B cell (primary cell): ENCODE measurements around the gene PHACTR1. TPM values are rescaled to one million over a fixed set of nuclear protein-coding genes. Genes with fewer than 3 reads are reported as not detected.

Experiments used
- ATAC-seq: fragments of 200-7000 bp; cut with Tn5 transposase; one replicate; pipeline ENCODE4 v1.10.0; 2021; ENCODE audit warnings: low read depth, mild to moderate bottlenecking, moderate number of reproducible peaks, moderate library complexity
- CTCF ChIA-PET: fragments of 350-600 bp; sonication (Branson Sonifier 250); formaldehyde crosslinking; loops from one replicate; lab custom pipeline; 2021; ENCODE audit warnings: antibody characterized with exemption, inconsistent platforms; lab: Charles Lee
- POLR2A ChIA-PET: fragments of 350-600 bp; sonication (Branson Sonifier 250); formaldehyde crosslinking; loops from one replicate; lab custom pipeline; 2021; ENCODE audit warnings: antibody characterized with exemption; lab: Charles Lee
- DNase-seq: peaks from one replicate; pipeline ENCODE4 v3.0.0; 2013
- H2AFZ ChIP-seq: 2 replicates; pipeline ENCODE4 v1.6.1; 2012; ENCODE audit warnings: mild to moderate bottlenecking, low read depth, low read length; ENCODE audit not compliant: insufficient read depth, poor library complexity, severe bottlenecking
- H3K27ac ChIP-seq, 2 donors: 1 replicate in 1 of 2; 2 replicates in 1 of 2; pipeline ENCODE4 v1.5.1; 2012 to 2013; ENCODE audit warnings: low read length in 2 of 2, mild to moderate bottlenecking in 2 of 2, moderate library complexity in 1 of 2
- H3K27me3 ChIP-seq, 4 experiments: fragments of 200-600 bp in 1 of 4; sonication (generic) in 1 of 4; replicated peaks in 1 of 4; 1 replicate in 2 of 4; 2 replicates in 2 of 4; pipeline versions ENCODE4 v1.6.1 to v1.7.0; 2013 to 2016; ENCODE audit warnings: low read length in 3 of 4, mild to moderate bottlenecking in 2 of 4, mixed read lengths in 1 of 4, moderate library complexity in 1 of 4; ENCODE audit not compliant: insufficient read depth in 4 of 4, control insufficient read depth in 3 of 4; ENCODE audit errors: control extremely low read depth in 1 of 4
- H3K36me3 ChIP-seq, 2 experiments: replicated peaks in 1 of 2; 1 replicate in 1 of 2; 2 replicates in 1 of 2; pipeline versions ENCODE4 v1.6.1 to v1.7.1; 2013; ENCODE audit warnings: low read length in 1 of 2; ENCODE audit not compliant: insufficient read depth in 2 of 2, control insufficient read depth in 1 of 2; ENCODE audit errors: control extremely low read depth in 1 of 2, extremely low read depth in 1 of 2
- H3K4me1 ChIP-seq, 2 donors: fragments of 200-600 bp in 1 of 2; sonication (generic) in 1 of 2; 1 replicate in 1 of 2; 2 replicates in 1 of 2; pipeline versions ENCODE4 v1.5.1 to v1.6.1; 2013 to 2017; ENCODE audit warnings: low read length in 2 of 2; ENCODE audit not compliant: control insufficient read depth in 2 of 2, insufficient read depth in 2 of 2
- H3K4me2 ChIP-seq: replicated peaks from 2 replicates; pipeline ENCODE3; 2012; ENCODE audit warnings: mild to moderate bottlenecking, low read depth, low read length; ENCODE audit not compliant: poor library complexity, severe bottlenecking
- H3K4me3 ChIP-seq, 5 experiments: fragments of 200-600 bp in 1 of 5; sonication (generic) in 1 of 5; 1 replicate in 3 of 5; 2 replicates in 2 of 5; pipeline versions ENCODE4 v1.5.1 to v1.7.0; 2011 to 2016; ENCODE audit warnings: low read length in 4 of 5, mild to moderate bottlenecking in 4 of 5, low read depth in 2 of 5, control low read depth in 1 of 5, moderate library complexity in 1 of 5; ENCODE audit not compliant: insufficient read depth in 1 of 5; ENCODE audit errors: control extremely low read depth in 1 of 5, extremely low read depth in 1 of 5
- H3K79me2 ChIP-seq: fragments of 200-600 bp; sonication (generic); one replicate; pipeline ENCODE4 v1.6.0; 2016; ENCODE audit warnings: low read length; ENCODE audit not compliant: control insufficient read depth, insufficient read depth
- H3K9ac ChIP-seq: fragments of 200-600 bp; sonication (generic); 2 replicates; pipeline ENCODE4 v1.6.1; 2017; ENCODE audit warnings: mild to moderate bottlenecking, low read length, moderate library complexity
- H3K9me3 ChIP-seq, 3 donors: one replicate each; pipeline versions ENCODE4 v1.6.1 to v1.7.1; 2013; ENCODE audit warnings: low read length in 2 of 3; ENCODE audit not compliant: control insufficient read depth in 2 of 3, insufficient read depth in 1 of 3; ENCODE audit errors: control extremely low read depth in 1 of 3
- H4K20me1 ChIP-seq: 2 replicates; pipeline ENCODE4 v1.6.0; 2012; ENCODE audit warnings: mild to moderate bottlenecking, low read length; ENCODE audit not compliant: insufficient read depth, control insufficient read depth, poor library complexity, severe bottlenecking
- H3K27ac Mint-ChIP-seq: one replicate; pipeline ENCODE4 v1.8.0; 2021; ENCODE audit warnings: mixed read lengths
- H3K27me3 Mint-ChIP-seq: one replicate; pipeline ENCODE4 v1.8.0; 2021; ENCODE audit warnings: mixed read lengths
- H3K4me1 Mint-ChIP-seq: one replicate; pipeline ENCODE4 v1.8.0; 2021; ENCODE audit warnings: mixed read lengths
- H3K4me3 Mint-ChIP-seq: one replicate; pipeline ENCODE4 v1.8.0; 2021; ENCODE audit warnings: mixed read lengths
- H3K9me3 Mint-ChIP-seq: one replicate; pipeline ENCODE4 v1.8.0; 2022; ENCODE audit warnings: mixed read lengths; ENCODE audit not compliant: insufficient read depth
- CTCF ChIP-seq: fragments of 200-600 bp; IDR thresholded peaks from one replicate; pipeline ENCODE4 v1.8.0; 2022; ENCODE audit warnings: antibody characterized with exemption, mild to moderate bottlenecking
- EZH2 ChIP-seq: IDR thresholded peaks from 2 replicates; pipeline ENCODE4 v1.6.1; 2012; ENCODE audit warnings: borderline replicate concordance, low read depth, mild to moderate bottlenecking, moderate library complexity, low read length; ENCODE audit not compliant: insufficient read depth, poor library complexity, severe bottlenecking
- WGBS: methylation state at CpG from one replicate; pipeline ENCODE4 v1.1.5; 2013; ENCODE audit warnings: missing lambda C conversion rate; ENCODE audit not compliant: insufficient coverage; 5-methylcytosine and 5-hydroxymethylcytosine counted together
- intact Hi-C: fragments of 100-400 bp; cut with micrococcal nuclease; formaldehyde crosslinking; loops from one replicate; pipeline ENCODE4 v1.10.0; 2022
- polyA plus RNA-seq: library from polyadenylated mRNA; depleted of rRNA; stranded (reverse); fragments of >200 nt; gene quantifications from 2 replicates; pipeline ENCODE4 v1.2.3, GENCODE V29; 2012
- total RNA-seq, 2 donors: library from RNA; stranded (reverse); fragments of 120-200 nt in 1 of 2; gene quantifications; 1 replicate in 1 of 2; 2 replicates in 1 of 2; pipeline versions ENCODE4 v1.2.3 to v1.2.4, GENCODE V29; 2013 to 2022

Gene PHACTR1
- total and polyA plus RNA-seq, 2 donors (not counting 1 experiment from before 2014, with no cell fraction given): 30.2 to 129 TPM

- TF ChIP-seq EZH2 (no peak), CTCF (no peak)
- H3K27ac ChIP-seq: no peak overlapping the region
- H3K9me3 ChIP-seq: no peaks in the 10 kb centered on the region
- H3K4me1 ChIP-seq: no peaks in the 10 kb centered on the region
- no peak overlapping the region for H3K4me3 ChIP-seq
- ChIA-PET CTCF (no interaction called here), POLR2A (no interaction called here)
- Mint-ChIP-seq H3K4me1 (no peaks in the 10 kb centered on the region), H3K27me3 (peaks cover 18% of the 10 kb centered on the region), H3K9me3 (no peaks in the 10 kb centered on the region), H3K4me3 (no peak overlapping the region), H3K27ac (no peak overlapping the region)
- no peak overlapping the region for H3K9ac ChIP-seq
- intact Hi-C loops: no loop called here
- no peaks in the 10 kb centered on the region for H3K27me3 ChIP-seq
- ATAC-seq (no peak), DNase-seq (no peak)
- WGBS: 100% methylated on average over 2 of the region's 4 CpGs
- H3K4me2 ChIP-seq: no peak overlapping the region
- H3K79me2 ChIP-seq: no peaks in the 10 kb centered on the region
- no peaks in the 10 kb centered on the region for H4K20me1 ChIP-seq
- H2AFZ ChIP-seq: no peak overlapping the region
- no peaks in the 10 kb centered on the region for H3K36me3 ChIP-seq
Observed at GRCh38 chr6:12931639-12932038, 215.1 kb downstream of the PHACTR1 start.

DNA sequence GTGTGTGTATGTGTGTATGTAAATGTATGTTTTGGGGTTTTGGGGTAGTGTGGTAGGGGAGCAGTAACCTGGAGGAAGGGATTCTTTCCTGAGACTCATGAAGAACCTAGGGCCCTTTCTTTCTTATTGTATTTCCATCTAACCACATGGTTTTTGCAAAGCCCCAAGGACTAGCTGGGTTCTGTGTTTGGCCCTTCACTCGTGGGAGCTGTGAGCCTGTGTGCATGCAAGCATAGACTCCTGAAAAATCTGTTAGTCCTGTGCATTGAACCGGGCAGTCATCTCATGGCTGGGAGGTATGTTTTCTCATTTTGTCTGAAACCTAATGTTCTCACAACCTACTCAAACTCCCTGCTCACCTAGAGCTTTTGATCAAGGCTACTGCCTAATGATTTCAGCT, 219.1 kb downstream of the PHACTR1 start:
- no peaks in the 10 kb centered on the region for H3K36me3 ChIP-seq
- ATAC-seq (no peak), DNase-seq (no peak)
- WGBS: 0% methylated on average over 1 of the region's 2 CpGs
- CTCF ChIA-PET: interaction anchor here (1.0 kb wide), 1 partner anchor 24 kb away, joined by 4 read pairs; no protein-coding TSS in a partner anchor
- Mint-ChIP-seq H3K4me1 (no peaks in the 10 kb centered on the region), H3K4me3 (no peak overlapping the region), H3K9me3 (no peaks in the 10 kb centered on the region), H3K27me3 (peaks cover 13% of the 10 kb centered on the region), H3K27ac (no peak overlapping the region)
- TF ChIP-seq EZH2: no peak
- TF ChIP-seq CTCF: no peak
- H3K27ac ChIP-seq: no peak overlapping the region
- no peaks in the 10 kb centered on the region for H3K27me3 ChIP-seq
- no peaks in the 10 kb centered on the region for H3K79me2 ChIP-seq
- no peak overlapping the region for H3K4me2 ChIP-seq
- no peaks in the 10 kb centered on the region for H3K4me1 ChIP-seq
- no peak overlapping the region for H3K4me3 ChIP-seq
- H4K20me1 ChIP-seq: no peaks in the 10 kb centered on the region
- intact Hi-C loops: no loop called here
- POLR2A ChIA-PET: no interaction called here
- H3K9me3 ChIP-seq: no peaks in the 10 kb centered on the region
- no peak overlapping the region for H2AFZ ChIP-seq
- H3K9ac ChIP-seq: no peak overlapping the region
